ENCODE measurements around the gene BST1. TPM values are rescaled to one million over a fixed set of nuclear protein-coding genes. Genes with fewer than 3 reads are reported as not detected.

The BST1 gene
- total RNA-seq, 1 donor: 31.8 TPM

DNA sequence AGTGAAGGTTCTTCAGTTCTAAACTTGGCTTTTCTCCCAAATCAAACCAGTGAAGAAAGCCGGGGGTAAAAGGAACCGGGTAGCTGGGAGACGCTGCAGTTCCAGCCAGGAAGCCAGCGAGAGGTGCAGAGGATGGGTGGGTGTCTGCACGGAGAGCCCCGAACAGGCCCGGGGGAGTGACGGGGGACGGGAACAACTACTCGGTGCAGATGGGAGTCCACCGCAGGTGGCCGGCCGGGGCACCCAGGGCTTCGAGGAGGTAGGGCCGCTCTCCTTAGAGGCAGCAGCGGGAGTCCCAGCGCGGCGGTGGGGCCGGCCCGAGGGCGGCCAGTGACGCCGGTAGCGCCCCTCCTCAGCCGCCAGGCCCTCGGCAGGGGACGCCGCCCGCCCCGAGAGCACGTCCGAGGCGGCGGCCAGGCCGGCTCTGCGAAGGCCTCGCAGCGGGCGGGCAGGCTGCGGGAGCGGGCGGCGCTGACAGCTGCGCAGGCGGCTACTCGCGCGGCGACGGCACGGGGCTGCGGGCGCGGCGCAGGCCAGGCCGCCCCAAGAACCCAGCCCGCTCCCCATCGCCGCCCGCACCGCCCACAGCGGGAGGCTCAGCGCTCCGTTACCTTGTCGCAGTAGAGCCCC, 48.2 kb upstream of the BST1 start:
- H3K4me3 ChIP-seq (ENCODE audit: insufficient read depth, low read length): peak overlapping the region; percentile 85
- peaks cover 51% of the 10 kb centered on the region for H3K4me1 ChIP-seq (ENCODE audit: insufficient read depth, low read length)
- H3K9me3 ChIP-seq (ENCODE audit: low read depth, low read length): no peaks in the 10 kb centered on the region
- peak; percentile 86 for DNase-seq (ENCODE audit: insufficient read length, low spot score, missing footprints)
- TF ChIP-seq, protein P1, sequence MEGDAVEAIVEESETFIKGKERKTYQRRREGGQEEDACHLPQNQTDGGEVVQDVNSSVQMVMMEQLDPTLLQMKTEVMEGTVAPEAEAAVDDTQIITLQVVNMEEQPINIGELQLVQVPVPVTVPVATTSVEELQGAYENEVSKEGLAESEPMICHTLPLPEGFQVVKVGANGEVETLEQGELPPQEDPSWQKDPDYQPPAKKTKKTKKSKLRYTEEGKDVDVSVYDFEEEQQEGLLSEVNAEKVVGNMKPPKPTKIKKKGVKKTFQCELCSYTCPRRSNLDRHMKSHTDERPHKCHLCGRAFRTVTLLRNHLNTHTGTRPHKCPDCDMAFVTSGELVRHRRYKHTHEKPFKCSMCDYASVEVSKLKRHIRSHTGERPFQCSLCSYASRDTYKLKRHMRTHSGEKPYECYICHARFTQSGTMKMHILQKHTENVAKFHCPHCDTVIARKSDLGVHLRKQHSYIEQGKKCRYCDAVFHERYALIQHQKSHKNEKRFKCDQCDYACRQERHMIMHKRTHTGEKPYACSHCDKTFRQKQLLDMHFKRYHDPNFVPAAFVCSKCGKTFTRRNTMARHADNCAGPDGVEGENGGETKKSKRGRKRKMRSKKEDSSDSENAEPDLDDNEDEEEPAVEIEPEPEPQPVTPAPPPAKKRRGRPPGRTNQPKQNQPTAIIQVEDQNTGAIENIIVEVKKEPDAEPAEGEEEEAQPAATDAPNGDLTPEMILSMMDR (IDR thresholded peaks at IDR 0.05; ENCODE audit: extremely low read depth, low read depth, low read length): no peak
- peaks cover 17% of the 10 kb centered on the region for H4K20me1 ChIP-seq (ENCODE audit: insufficient read depth, low read length)
- peaks cover 54% of the 10 kb centered on the region for H3K79me2 ChIP-seq (ENCODE audit: insufficient read depth, low read length)
- peak overlapping the region; percentile 64 for H2AFZ ChIP-seq (ENCODE audit: low read length)
- H3K4me2 ChIP-seq (ENCODE audit: insufficient read depth, low read length): peak overlapping the region; percentile 94
- no peaks in the 10 kb centered on the region for H3K27me3 ChIP-seq (ENCODE audit: insufficient read depth, low read length)
- H3K27ac ChIP-seq (ENCODE audit: low read depth, low read length): peak overlapping the region; percentile 97
- no peaks in the 10 kb centered on the region for H3K36me3 ChIP-seq (ENCODE audit: insufficient read depth, low read length)

DNA sequence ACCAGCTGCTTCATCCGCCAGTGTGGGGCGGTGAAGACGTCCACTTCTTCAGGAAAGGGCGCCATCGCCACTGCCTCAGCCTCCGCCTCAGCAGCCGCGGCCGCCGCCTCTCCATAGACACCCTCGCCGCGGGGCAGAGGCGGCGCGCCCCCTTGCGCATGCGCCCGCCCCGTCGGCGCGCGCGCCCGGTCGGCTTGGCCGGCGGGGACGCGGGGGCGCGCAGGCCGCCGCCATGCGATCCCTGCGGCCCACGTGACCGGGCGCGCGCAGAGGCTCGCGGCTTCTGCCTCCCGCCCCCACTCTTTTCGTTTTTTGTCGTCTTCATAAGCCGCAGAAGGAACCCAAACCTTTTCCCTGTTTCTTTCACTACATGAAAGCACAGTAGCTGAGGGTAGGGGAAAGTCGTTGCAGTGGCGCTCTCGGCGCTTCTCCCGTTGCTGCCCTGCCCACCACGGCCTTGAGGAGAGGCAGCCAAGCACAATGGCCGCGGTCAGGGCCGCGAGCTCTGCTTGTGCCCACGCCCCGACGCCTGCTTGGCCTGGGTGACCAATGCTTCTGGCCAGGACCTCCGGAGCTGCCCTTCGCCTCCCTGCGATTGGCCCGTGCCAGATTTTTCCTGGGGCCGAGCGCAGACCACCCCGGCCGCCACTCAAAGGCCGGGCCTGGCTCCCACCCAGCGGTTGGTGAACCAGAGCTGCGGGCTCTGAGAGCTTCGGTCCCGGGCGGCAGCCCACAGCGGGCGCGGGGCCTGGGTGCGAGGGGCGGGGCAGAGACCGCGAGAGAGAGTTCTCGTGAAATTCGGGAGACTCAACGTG, 47.4 kb upstream of the BST1 start, which contains the start of gene FBXL5:
Gene FBXL5, minus strand, starts transcription at position 135 of the 815 bp plus-strand sequence. Its CDS starts 70 bp downstream, at position 65.
- no peaks in the 10 kb centered on the region for H3K9me3 ChIP-seq (ENCODE audit: low read depth, low read length)
- H3K4me3 ChIP-seq (ENCODE audit: insufficient read depth, low read length): peak within 1 kb of the TSS; percentile 85
- no peaks in the 10 kb centered on the region for H3K27me3 ChIP-seq (ENCODE audit: insufficient read depth, low read length)
- peak within 1 kb of the TSS; percentile 97 for H3K27ac ChIP-seq (ENCODE audit: low read depth, low read length)
- H3K79me2 ChIP-seq (ENCODE audit: insufficient read depth, low read length): peaks cover 47% of the 10 kb centered on the region
- H4K20me1 ChIP-seq (ENCODE audit: insufficient read depth, low read length): peaks cover 10% of the 10 kb centered on the region
- DNase-seq (ENCODE audit: insufficient read length, low spot score, missing footprints): peak; percentile 99
- peak within 1 kb of the TSS; percentile 94 for H2AFZ ChIP-seq (ENCODE audit: low read length)
- TF ChIP-seq, protein P1 (IDR thresholded peaks at IDR 0.05; ENCODE audit: extremely low read depth, low read depth, low read length): no peak
- H3K36me3 ChIP-seq (ENCODE audit: insufficient read depth, low read length): no peaks in the 10 kb centered on the region
- H3K4me1 ChIP-seq (ENCODE audit: insufficient read depth, low read length): peaks cover 46% of the 10 kb centered on the region
- H3K4me2 ChIP-seq (ENCODE audit: insufficient read depth, low read length): peak within 1 kb of the TSS; percentile 94

DNA sequence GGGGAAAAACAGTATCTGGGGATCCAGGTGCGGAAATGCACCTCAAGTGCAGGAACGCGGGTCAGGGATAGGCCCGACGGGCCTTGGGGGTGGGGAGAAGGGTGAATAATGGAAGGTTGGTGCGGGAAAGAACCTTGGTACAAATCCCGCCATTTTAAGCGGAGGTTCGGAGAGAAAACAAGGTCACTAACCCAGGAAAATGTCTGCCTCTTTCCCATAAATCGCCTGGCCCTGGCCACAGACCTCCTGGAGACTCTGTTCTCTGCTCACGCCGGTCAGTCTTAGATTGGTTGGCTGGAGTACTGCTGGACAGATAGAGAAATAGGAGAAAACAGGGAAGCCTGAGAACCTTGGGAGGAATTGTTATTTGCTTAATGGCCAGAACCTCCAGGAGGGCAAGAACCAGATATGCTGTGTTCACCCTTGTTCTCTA, 46.8 kb upstream of the BST1 start:
- Histone ChIP-seq H3K4me1 (ENCODE audit: insufficient read depth, low read length) (peaks cover 44% of the 10 kb centered on the region), H3K79me2 (ENCODE audit: insufficient read depth, low read length) (peaks cover 41% of the 10 kb centered on the region), H2AFZ (ENCODE audit: low read length) (peak overlapping the region; percentile 94), H3K4me2 (ENCODE audit: insufficient read depth, low read length) (peak overlapping the region; percentile 88), H3K36me3 (ENCODE audit: insufficient read depth, low read length) (no peaks in the 10 kb centered on the region), H4K20me1 (ENCODE audit: insufficient read depth, low read length) (peaks cover 9% of the 10 kb centered on the region), H3K27me3 (ENCODE audit: insufficient read depth, low read length) (no peaks in the 10 kb centered on the region), H3K9me3 (ENCODE audit: low read depth, low read length) (no peaks in the 10 kb centered on the region), H3K27ac (ENCODE audit: low read depth, low read length) (peak overlapping the region; percentile 97), H3K4me3 (ENCODE audit: insufficient read depth, low read length) (peak overlapping the region; percentile 85)
- TF ChIP-seq, protein P1 (IDR thresholded peaks at IDR 0.05; ENCODE audit: extremely low read depth, low read depth, low read length): no peak
- DNase-seq (ENCODE audit: insufficient read length, low spot score, missing footprints): no peak

DNA sequence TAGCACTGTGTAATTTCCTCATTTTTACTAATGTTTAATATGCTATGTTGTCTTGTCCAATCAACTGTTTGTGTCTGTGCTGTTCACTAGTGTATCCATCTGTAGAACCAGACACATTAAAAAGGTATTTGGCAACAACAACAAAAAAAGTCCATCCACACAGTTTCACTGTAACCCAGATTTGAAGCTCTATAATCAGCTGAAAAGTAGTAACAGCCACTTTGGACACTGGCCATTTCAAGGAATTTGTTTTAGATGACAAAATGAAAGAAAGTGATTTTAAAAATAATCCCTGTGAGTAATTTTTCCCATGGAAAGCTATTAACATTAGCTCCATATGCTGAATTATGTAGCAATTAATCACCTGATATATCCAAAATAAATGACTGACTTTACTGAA, 45.5 kb upstream of the BST1 start:
- H3K36me3 ChIP-seq (ENCODE audit: insufficient read depth, low read length): no peaks in the 10 kb centered on the region
- H3K4me1 ChIP-seq (ENCODE audit: insufficient read depth, low read length): peaks cover 31% of the 10 kb centered on the region
- H3K9me3 ChIP-seq (ENCODE audit: low read depth, low read length): no peaks in the 10 kb centered on the region
- H3K79me2 ChIP-seq (ENCODE audit: insufficient read depth, low read length): peaks cover 28% of the 10 kb centered on the region
- no peak overlapping the region for H3K4me2 ChIP-seq (ENCODE audit: insufficient read depth, low read length)
- no peak overlapping the region for H2AFZ ChIP-seq (ENCODE audit: low read length)
- H3K4me3 ChIP-seq (ENCODE audit: insufficient read depth, low read length): no peak overlapping the region
- TF ChIP-seq, protein P1 (IDR thresholded peaks at IDR 0.05; ENCODE audit: extremely low read depth, low read depth, low read length): no peak
- DNase-seq (ENCODE audit: insufficient read length, low spot score, missing footprints): no peak
- H3K27ac ChIP-seq (ENCODE audit: low read depth, low read length): no peak overlapping the region
- H3K27me3 ChIP-seq (ENCODE audit: insufficient read depth, low read length): no peaks in the 10 kb centered on the region
- peaks cover 3% of the 10 kb centered on the region for H4K20me1 ChIP-seq (ENCODE audit: insufficient read depth, low read length)

Data from osteoblast (primary cell).